Motor neuron (in vitro differentiated cells): ENCODE results near the gene ID1. TPM values are rescaled to one million over a fixed set of nuclear protein-coding genes. Genes with fewer than 3 reads are reported as not detected.

ENCODE experiments used
- total RNA-seq, 8 experiments: library from RNA; unstranded; fragments of 300-600 nt; gene quantifications; 2 replicates each; pipeline versions ENCODE4 v1.2.3 to v1.2.4, GENCODE V29; 2022

Gene ID1
- total RNA-seq, 8 experiments from 2014 or later, result 10.0 to 64.5 (median 19.6) TPM

Other genes with a start within 250 kb of the ID1 start
- gene DEFB118, start 236.7 kb upstream of the ID1 start, total RNA-seq, result under 1 TPM in 1 of 8 experiments, not detected in 7; 0.33 TPM
- not detected for gene DEFB119, start 214.7 kb upstream of the ID1 start, total RNA-seq
- not detected for gene DEFB121, start 199.1 kb upstream of the ID1 start, total RNA-seq
- not detected for gene DEFB123, start 164.7 kb upstream of the ID1 start, total RNA-seq
- not detected for gene DEFB124, start 130.2 kb upstream of the ID1 start, total RNA-seq
- gene REM1, start 130.0 kb upstream of the ID1 start, total RNA-seq, result under 1 TPM in 5 of 8 experiments, not detected in 3; 0.09 to 0.33 (median 0.13) TPM
- gene HM13, start 90.8 kb upstream of the ID1 start, total RNA-seq, result 100 to 1,000 TPM in 3 of 8 experiments, 10 to 100 TPM in 5; 41.7 to 148 (median 90.5) TPM
- not detected for gene COX4I2, start 32.6 kb downstream of the ID1 start, total RNA-seq
- 10 to 100 TPM; 23.8 to 80.9 (median 37.7) TPM for gene BCL2L1, start 117.6 kb downstream of the ID1 start, total RNA-seq
- gene TPX2, start 134.0 kb downstream of the ID1 start, total RNA-seq, result 10 to 100 TPM in 3 of 8 experiments, 1 to 10 TPM in 5; 1.1 to 75.3 (median 6.1) TPM
- gene MYLK2, start 214.1 kb downstream of the ID1 start, total RNA-seq, result 1 to 10 TPM in 1 of 8 experiments, under 1 TPM in 7; 0.16 to 1.1 (median 0.51) TPM
- 10 to 100 TPM in 1 of 8 experiments, 1 to 10 TPM in 2, under 1 TPM in 4, not detected in 1; 0.31 to 35.7 (median 0.64) TPM for gene FOXS1, start 240.3 kb downstream of the ID1 start, total RNA-seq